IPS DF 4.7 (cell line): Measurements from ENCODE around the gene ILKAP.

ENCODE experiments used
- DNase-seq: peaks from one replicate; pipeline ENCODE4 v3.0.0-alpha.2; 2013; ENCODE audit warnings: low spot score; ENCODE audit errors: extremely low read depth

The ILKAP gene

GRCh38 chr2:238237431-238238135 lies 34.1 kb upstream of the ILKAP start:
- no peak for DNase-seq

- no peak for DNase-seq
These were observed 33.1 kb upstream of the ILKAP start for GRCh38 chr2:238236571-238236970.

- no peak for DNase-seq
These were observed 32.4 kb upstream of the ILKAP start for GRCh38 chr2:238235856-238236255.

GRCh38 chr2:238235331-238235732 lies 31.8 kb upstream of the ILKAP start:
- no peak for DNase-seq

GRCh38 chr2:238233625-238234024 lies 30.1 kb upstream of the ILKAP start:
- DNase-seq: no peak

GRCh38 chr2:238231809-238232208 lies 28.3 kb upstream of the ILKAP start:
- no peak for DNase-seq

- DNase-seq: no peak
These were observed 27.8 kb upstream of the ILKAP start for GRCh38 chr2:238231251-238231793.

- DNase-seq: no peak
These were observed 27.2 kb upstream of the ILKAP start for GRCh38 chr2:238230699-238231098.

GRCh38 chr2:238228700-238229099 lies 25.2 kb upstream of the ILKAP start:
- no peak for DNase-seq

- no peak for DNase-seq
These were observed 24.1 kb upstream of the ILKAP start for GRCh38 chr2:238227587-238228032.

- no peak for DNase-seq
These were observed 23.4 kb upstream of the ILKAP start for GRCh38 chr2:238226698-238227586.

- no peak for DNase-seq
These were observed 22.6 kb upstream of the ILKAP start for GRCh38 chr2:238225911-238226697.

- no peak for DNase-seq
These were observed 21.6 kb upstream of the ILKAP start for GRCh38 chr2:238225121-238225520.

GRCh38 chr2:238224356-238225035 lies 21.0 kb upstream of the ILKAP start:
- no peak for DNase-seq

- no peak for DNase-seq
These were observed 17.5 kb upstream of the ILKAP start for GRCh38 chr2:238220892-238221521.

- no peak for DNase-seq
These were observed 16.9 kb upstream of the ILKAP start for GRCh38 chr2:238220274-238220891.

GRCh38 chr2:238216651-238217184 lies 13.2 kb upstream of the ILKAP start:
- DNase-seq: no peak

- no peak for DNase-seq
These were observed 3.5 kb upstream of the ILKAP start for GRCh38 chr2:238207006-238207405.

- no peak for DNase-seq
These were observed 633 bp upstream of the ILKAP start for GRCh38 chr2:238203973-238204683.
